ENCODE data around the gene KCTD16.

The KCTD16 gene

DNA sequence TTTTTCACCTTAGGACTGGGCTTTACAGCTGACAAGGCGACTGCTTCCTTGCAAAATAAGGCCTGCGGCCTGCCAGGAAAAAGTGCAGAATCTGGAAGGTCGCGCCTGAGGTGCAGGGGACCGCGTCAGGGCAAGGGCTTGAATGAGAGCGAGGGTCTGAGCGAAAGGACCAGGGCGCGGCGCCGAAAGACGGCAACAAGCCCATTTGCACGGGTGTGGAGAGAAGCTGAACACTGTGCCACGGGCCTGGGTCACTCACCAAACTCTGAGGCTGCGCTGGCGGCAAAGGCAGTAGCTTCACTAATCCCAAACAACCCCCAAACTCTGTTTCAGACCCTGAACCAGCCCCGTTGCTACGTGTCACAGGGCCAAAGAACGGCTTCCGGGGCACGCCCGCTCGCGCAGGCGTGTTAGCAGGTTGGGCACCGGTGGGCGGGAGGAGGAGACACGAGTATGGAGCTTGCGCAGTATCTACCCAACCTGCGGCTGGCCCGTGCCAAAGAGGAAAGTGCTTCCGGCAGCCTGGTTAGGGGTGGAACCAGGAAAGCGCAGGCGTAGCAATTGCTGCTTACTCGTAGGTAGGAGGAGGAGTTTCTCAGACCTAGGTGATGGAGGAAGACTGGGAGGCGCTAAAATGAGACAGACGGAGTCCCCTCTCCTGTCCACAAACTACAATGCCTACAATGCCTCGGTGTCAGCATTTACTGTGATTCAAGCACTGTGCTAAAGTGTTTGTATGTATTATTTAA is at the start of gene KCTD16, which contains the start of gene YIPF5:
Gene KCTD16 (plus strand): TSS at position 598 of the 749 bp plus-strand sequence.
Gene YIPF5 (minus strand): TSS at position 384 of the 749 bp plus-strand sequence. CDS start 704 bp downstream, outside the sequence.
- peak; percentile 93 for DNase-seq

DNA sequence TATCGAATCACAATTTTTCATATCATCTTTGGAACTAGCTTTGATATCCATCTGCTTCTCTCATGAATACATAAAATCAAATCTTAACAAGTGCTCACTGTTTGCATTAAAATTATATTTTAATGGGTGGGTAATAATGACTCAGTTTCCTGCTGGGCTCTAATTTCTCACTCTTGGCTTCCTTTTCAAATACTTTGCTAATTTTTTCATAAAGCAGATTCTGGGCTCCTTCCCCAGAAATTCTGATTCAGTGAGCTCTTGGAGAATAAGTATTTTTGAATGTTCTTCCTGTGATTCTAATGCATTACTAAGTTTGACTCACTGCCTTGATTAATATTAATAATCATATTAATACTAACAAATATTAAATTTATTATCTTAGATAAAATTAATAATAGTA is 49.1 kb upstream of the KCTD16 start:
- no peak for DNase-seq

DNA sequence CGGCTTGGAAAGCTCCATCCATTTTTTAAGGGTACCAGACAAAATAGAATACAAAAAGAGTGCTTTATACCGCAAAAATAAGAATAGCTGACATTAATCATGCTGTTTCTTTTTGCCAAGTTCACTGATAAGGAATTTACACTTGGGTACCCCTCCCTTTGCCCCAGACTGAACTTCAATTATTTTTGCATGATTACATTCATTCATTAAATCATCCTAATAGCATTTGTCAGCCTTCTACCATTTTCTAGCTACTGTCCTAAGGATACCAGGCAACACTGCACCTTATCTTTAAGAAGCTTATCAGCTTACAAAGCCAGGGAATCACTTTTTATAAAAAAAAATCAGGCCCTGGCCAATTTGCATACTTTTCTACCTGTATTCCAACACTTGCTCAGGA is 48.6 kb upstream of the KCTD16 start:
- no peak for DNase-seq

DNA sequence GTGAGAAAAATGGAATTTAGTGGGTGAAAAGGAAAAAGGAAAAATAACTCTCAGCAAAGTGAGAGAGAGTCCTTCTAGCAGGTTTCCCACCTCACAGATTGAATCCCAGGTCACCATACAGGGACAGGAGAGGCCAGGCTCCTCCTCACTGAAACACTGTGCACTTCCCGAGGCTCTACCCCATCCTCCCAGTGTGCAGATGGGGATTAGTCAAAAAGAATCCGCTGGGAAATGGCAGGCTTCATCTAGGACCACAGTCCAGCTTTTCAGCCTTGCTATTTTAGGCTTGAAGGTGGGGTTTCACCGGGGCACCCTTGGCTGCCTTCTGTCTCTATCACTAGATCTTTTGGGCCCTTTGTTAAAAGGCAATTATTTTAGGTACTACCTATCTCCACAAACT is 48.0 kb upstream of the KCTD16 start:
- no peak for DNase-seq

DNA sequence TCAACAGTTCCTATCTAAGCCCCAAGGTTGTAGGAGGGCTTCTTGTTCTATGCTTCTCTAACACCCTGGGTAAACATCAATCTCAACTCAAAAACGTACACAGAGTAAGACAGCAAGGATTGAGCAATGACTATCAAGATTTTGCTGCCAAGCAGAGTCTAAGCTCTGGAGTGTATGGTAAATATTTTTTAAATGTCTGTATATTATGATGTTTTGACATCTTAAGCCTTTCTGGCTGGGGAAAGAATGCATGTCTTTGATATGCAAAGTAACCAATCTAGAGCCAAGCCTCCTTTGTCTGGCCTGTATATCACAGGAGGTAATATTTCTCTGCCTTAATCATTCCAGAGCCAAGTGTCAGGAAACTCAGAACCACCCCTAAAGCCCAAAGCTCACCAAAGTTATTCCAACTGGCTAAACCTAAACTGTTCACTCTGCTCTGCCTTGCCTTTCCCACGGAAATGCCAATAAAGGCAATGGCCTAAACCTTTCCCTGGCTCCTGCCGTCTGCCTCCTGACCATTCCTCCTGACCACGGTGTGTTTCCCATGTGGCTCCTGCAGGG is 45.4 kb upstream of the KCTD16 start:
- no peak for DNase-seq

DNA sequence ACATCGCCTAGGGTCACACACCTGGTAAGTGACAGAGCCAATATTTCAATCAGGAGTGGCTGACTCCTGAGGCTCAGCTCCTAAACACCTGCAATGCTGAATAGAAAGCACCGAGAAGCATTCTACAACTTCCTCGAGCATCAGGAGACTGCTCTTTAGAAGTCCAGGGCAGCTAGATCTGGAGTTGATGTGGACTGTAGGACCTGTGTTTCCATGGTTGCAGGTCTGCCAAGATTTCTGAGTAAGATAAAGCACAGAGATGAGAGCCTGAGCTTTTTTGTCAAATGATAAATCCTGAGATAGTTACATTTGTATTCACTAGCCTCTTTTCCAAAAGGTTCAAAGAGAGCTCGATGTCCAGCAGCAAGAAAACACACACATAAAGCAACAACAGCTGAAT is 44.0 kb upstream of the KCTD16 start:
- no peak for DNase-seq

DNA sequence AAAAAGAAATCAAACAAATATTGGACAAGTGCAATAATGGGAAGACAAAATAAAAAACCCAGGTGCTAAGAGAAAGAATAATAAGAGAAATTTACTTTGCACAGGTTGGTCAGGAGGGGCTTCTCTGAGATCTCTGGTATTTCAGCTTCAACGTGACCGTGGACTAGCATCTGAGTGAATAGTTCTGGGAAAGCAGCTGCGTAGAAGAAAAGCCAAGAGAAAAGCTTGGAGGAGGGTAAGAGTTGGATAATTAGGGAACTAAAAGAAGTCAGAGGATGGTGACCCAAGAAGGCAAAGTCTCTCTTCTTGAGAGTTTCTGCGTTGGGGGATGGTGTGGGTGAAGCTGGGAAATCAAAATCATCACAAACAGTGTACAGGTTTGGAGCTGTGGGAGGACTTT is 41.8 kb upstream of the KCTD16 start:
- DNase-seq, result no peak

DNA sequence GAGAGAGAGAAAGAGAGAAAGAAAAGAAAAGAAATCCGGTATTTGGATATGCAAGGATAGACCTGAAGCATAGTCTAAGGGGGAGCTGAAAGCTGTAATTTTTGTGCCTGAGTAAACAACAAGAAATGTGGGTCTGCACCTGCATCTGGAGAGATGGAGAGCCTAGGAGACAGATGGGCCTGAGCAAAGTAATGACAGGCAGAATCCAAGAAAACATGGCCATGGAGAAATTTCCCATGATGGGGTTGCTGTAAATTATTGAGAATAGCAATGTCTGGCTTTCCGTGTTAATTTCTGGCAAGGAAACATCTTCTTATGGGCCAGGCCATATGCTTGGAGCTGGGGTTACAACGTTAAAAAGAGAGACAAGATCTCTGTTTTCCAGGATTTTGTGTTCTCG is 40.4 kb upstream of the KCTD16 start:
- DNase-seq, result no peak

DNA sequence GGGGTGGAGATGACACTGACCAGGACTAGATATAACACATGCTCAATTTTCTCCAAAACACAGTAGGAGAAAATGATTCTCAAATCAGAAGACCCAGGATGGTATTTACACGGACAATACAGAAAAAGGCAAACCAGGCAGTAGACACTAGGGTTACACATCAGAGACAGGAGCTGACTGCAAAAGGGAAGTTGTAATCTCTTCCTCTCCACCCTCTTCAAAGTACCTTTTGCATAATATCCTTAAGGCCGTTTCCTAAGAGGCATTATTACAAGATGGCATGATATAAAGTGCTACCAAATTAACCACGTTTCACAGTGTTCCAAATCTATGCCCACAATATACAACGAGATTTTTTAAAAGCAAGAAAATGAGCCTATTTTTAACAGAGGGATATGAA is 39.4 kb upstream of the KCTD16 start:
- DNase-seq, result no peak

DNA sequence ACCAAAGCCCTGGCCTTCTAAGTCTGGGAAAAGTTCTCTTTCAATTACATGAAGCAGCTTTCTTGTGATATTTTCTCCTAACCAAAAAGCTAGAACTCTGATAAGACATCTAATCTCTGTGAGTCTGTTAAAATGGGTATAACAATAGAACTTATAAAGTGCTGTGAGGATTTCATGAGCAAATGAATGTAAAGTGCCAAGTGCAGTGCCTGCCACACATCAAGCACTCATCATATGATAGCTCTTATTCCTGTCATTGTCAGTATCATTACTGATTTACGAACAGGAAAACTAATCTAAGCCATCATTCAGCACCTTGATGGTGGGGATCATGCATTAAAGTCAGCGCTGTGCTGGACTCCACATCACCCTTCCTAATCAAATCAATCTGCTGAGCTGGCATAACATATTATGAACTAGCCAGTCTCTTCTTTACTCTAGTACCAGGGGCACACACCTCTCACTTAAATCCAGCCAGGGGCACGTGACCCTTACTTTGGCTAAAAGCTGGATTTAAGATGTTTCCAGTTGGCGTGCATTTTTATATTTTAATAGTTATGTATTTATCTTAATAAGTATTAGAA is 37.5 kb upstream of the KCTD16 start:
- no peak for DNase-seq

DNA sequence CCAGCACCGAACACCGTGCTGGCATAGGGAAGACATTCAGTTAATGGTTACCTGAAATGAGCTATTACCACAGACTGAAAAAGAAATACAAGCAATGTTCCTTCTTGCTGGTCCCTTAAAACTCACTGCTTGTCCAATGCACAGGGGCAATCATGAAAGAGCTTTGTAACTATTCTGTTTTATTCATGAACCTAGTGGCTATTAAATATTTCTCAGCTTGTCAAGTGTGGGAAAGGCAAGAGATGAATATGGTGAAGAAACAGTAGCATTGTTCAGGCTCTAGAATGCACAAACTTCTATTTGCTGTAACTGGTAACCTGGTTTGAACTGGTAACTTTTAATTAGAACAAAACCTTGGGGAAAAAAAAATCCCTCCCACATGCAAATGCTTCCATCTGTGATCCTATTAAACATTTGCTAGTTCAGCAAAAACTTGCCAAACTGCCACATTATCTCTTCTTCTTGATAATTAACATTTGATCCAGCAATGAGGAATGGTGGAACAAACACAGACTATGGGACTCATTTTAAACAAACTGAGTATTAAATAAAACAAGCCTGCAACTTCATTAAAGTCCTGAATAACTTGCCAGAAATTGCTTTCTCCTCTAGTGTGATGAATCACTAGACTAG is 36.4 kb upstream of the KCTD16 start:
- no peak for DNase-seq

DNA sequence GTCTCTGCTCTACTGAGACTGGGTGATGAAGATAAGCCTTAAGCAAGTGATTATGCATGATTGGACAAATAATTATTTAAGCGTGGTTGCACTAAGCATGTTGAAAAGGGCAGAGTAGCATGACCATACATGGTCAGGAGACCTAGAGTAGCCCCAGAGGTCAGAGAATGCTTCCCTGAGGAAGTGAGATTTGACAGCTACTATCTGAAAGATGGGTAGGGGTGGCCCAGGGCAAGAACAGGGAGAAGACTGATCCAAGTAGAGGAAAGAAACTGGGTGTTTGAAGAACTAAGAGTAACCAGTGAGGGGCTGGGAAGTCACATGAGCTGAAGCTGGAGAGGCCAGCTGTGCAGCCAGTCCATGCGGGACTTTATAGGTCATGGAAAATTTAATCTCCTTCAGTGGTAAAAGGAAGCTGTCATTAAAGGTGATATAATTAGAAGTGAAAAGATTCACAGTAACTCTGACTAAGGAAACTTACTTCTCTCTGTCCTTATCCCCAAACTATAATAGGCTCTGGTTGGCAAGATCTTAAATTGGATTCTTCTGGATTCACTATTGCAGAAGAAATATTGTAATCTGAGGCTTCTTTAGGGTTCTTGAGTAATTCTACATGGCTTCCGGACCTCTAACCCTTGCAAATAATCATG is 35.4 kb upstream of the KCTD16 start:
- no peak for DNase-seq

DNA sequence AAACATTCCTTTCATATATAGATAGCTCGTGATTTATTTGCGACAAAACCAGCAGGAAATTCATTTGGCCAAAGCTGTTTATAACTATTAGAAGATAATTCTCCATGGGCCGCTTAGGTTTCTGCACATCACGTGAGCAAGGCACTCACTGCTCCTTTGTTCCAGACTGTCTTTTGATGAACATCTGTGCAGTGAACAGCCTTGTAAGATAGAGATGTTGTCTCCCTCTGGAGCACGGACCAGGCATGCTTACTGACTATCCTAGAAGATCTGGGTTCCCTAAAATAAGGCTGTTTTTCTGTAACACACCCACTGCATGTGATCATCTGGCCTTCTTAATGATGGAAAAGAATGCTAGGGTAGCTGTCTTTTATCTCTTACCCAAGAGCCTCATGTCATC is 31.1 kb upstream of the KCTD16 start:
- DNase-seq, result no peak

DNA sequence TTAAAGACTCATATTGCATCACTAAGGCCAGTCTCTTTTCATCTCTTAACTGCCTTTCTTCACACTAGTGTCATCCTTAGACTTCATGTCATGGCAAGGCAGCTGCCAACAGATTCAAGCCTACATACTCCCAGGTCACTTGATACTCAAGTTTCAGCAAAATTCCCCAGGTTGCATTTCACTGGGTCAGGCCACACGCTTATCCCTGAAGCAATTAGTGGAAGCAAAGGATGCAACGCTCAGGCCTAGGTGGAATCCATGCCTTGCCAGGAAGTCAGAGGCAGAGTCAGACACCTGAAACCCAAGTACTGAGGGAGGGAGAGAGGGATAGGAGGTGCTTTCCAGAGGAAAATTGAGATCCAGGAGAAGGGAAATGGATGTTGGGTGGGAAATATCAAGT is 29.1 kb upstream of the KCTD16 start:
- no peak for DNase-seq

DNA sequence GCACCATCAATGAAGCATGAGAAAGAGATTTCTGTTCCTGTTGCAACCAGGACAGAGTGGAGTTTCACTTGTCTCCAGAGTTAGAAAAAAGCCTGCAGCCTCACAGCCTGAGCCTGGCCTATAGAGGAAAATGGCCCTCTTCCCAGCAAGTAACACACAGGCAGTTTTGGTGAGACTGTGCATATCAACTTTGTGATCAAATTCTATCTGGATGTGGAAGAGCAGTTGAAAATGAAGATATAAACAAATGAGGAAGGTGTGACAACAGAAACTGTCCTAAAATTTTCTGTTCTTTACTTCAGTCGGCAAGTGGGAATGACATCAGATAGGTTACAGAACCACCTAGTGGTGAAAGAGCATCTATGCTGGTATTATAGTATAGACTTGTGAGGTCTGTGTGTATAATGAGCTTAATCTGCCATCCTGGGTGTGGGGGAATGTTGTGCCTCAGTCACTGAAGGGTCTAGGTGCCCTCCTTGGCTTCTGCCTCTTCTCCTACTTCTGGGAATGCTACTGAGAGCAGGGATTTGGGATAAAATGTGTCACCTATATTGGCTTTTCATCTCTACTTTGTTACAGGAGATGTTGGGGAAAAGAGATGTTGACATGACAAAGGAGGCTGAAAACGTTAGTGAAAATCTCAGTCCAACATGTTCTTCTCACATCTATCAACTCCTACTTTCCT is 28.4 kb upstream of the KCTD16 start:
- peak; percentile 41 for DNase-seq

DNA sequence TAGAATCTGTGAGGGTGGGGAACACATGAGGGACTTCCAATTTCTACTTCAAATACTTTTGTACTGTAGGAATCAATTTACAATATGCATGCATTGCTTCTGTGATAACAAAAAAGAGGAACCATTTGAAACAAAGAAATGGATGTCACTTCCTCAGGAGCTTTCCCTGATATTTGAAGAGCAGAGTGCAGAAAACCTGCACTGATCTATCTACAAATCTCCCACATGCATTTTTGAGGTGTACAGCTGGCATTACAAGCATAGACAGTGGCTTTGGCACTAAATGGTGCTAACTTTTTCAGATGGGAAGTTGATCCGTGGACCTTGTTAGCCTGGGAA is 27.9 kb upstream of the KCTD16 start:
- DNase-seq, result no peak

DNA sequence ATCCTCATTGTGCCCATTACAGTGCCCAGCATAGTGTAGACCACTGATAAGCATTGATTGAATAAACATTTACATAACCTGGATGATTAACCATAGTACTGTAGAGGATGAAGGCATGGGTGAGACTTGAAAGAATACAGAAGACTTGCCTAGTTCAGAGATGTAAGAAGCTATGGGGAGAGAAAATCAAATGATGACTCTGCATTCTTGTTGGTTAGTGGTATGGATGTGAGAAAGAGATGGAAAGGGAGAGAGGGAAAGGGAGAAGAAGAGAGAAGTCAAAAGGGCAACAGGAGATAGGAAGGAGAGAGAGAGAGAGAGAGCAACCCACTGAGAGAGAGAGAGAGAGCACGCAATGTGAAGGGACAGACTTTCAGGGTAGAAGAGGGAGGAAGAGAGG is 27.0 kb upstream of the KCTD16 start:
- DNase-seq, result no peak

DNA sequence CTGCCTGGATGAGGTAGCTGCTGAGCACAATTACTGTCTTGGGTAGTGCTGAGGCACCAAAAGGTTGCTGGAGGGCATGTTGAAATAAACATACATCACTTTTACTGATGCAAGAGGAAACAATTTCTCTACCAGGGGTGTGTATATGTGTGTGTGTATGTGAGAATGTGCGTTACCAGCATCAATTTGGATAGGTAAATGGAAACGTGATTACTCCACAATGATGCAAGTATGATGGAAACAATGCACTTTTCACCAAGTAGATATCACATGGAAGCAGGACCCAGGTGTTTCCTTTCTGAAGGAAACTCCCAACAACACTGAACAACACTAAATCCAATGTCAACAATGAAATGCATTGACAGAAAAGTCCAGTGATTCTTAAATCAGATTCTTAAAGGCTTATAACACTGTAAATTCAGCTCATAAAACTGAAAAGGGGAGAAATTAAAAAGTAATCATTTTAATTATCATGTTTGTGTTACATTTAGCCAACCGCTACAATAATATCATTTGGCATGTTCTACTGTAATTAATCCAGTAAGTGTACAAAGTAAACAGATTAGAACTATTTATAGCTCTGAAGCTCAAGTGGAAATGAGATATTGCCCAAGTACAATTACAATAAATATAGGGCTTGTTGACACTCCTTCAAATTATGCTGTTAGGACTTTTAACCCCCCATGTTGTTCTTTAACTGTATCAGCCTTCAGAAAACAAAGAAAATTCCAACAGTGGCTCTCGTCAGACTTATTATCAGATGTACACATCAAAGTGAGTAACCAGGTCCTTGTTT is 25.5 kb upstream of the KCTD16 start:
- DNase-seq, result no peak

DNA sequence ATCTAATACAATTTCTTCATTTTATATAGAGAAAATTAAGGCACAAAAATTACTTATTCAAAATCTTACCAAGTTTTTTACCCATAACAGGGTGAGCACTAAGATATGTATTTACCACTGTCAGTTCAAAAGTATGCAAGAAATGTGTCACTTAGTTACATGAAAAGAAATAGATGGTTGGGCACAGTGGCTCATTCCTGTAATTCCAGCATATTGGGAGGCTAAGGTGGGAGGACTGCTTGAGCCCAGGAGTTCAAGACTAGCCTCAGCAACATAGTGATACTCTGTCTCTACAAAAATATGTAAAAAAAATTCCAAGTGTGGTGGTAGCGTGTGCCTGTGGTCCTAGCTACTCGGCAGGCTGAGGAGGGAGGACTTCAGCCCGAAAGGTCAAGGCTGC is 19.6 kb upstream of the KCTD16 start:
- DNase-seq, result no peak

DNA sequence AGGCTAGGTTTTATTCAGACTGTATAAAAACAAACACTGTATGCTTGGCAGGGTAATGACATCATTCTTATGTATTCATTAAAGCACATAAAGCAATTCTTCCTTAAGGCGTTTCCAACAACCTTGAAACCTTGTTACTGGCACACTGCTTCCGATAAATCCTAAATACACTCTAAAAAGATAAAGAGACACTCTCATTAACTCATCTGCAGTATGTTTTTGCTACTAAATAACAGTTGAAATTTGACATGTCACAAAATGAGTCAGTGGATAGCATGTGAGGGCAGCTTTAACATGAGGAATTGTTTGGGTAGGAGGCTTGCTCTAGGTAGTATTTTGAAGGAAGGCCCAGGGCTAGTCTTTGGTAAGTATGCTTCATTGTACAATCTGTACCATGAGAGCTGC is 13.9 kb upstream of the KCTD16 start:
- no peak for DNase-seq

DNA sequence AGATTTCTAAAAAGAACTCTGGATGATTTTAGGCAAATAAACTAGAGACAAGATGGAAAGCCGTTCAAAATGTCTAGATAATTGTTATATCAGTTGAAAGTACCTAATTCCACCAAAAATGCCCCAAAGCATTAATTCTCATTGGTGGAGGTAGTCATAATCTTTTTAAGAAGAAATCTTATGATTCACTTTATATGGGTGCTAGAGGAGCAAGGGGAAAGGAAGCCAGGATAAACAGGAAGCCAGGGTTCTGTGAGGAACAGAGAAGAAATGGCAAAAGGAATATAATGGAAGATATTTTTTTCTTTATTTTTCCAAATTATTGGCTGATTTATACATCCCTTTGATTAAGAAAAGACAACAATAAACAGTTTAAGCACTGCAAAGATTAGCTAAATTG is 8.0 kb upstream of the KCTD16 start:
- no peak for DNase-seq

DNA sequence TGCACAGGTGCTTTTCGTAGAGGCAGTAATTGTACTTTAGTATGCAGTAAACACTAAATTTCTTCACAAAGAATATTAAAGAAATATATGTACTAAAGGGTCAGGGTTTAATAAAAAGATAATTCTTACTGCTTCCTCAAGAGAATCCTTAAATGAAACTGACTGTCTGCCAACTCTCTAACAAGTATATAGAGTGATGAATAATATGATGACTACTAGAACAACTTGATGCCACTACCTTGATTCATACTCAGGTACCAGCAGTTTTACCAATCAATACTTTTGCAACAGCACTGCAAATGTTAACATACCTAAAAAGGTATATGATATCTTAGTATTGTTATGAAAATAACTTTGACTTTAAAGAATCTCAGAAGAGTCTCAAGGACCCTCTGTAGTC is 4.0 kb upstream of the KCTD16 start:
- DNase-seq, result no peak

Measured in NCI-H526 treated with DMSO at 0.1 percent for 48 hours (cell line).